K562 (cell line): Measurements from ENCODE around the gene PAPOLB.

Experiments used
- EP300 ChIP-seq: IDR thresholded peaks from 2 replicates; pipeline ENCODE4 v1.6.1; 2012; ENCODE audit warnings: low read length, improper control_type of control experiment
- SAFB2 ChIP-seq: fragments of 200-400 bp; formaldehyde crosslinking; IDR thresholded peaks from 2 replicates; pipeline ENCODE4 v1.6.1; 2018; ENCODE audit warnings: borderline replicate concordance, low read length, low read depth, moderate library complexity; ENCODE audit not compliant: severe bottlenecking
- VEZF1 ChIP-seq: fragments of 200-800 bp; sonication (Bioruptor generic); IDR thresholded peaks from 2 replicates; pipeline ENCODE4 v1.6.1; 2017; ENCODE audit warnings: missing genetic modification characterization, missing compliant biosample characterization

GRCh38 chr7:4888161-4888560 is 26.3 kb upstream of the PAPOLB start:
- TF ChIP-seq VEZF1 (CRISPR knock-in tag) (no peak), SAFB2 (no peak), EP300 (no peak)
